Stimulated activated CD8-positive, alpha-beta memory T cell treated with anti-CD3 and anti-CD28 coated beads, Interleukin-2, amount 100 ng/mL, for 48 hours (primary cell): ENCODE measurements around the gene WDR93.

Experiments
- DNase-seq, 2 donors: peaks; one replicate each; pipeline ENCODE4 v3.0.0-alpha.2; 2020; ENCODE audit warnings: low read depth in 2 of 2

The WDR93 gene

GRCh38 chr15:89749054-89749453 lies 58.4 kb downstream of the WDR93 start:
- DNase-seq, result no peak

GRCh38 chr15:89749526-89749925 lies 58.9 kb downstream of the WDR93 start:
- DNase-seq, result no peak

GRCh38 chr15:89749951-89750559 lies 59.4 kb downstream of the WDR93 start:
- no peak for DNase-seq

- peak; percentile 81 to 82 for DNase-seq
Measured at GRCh38 chr15:89750560-89751542, 60.2 kb downstream of the WDR93 start, which contains the start of gene MESP1. Gene MESP1 (minus strand): TSS chr15:89751249. CDS start chr15:89751231, 18 bp downstream.

GRCh38 chr15:89751748-89752147 lies 61.1 kb downstream of the WDR93 start:
- no peak for DNase-seq

GRCh38 chr15:89753855-89754254 lies 63.2 kb downstream of the WDR93 start:
- DNase-seq, result no peak

GRCh38 chr15:89754361-89755154 lies 63.9 kb downstream of the WDR93 start:
- no peak for DNase-seq

GRCh38 chr15:89755701-89756100 lies 65.1 kb downstream of the WDR93 start:
- DNase-seq, result no peak

- no peak for DNase-seq
Measured at GRCh38 chr15:89756897-89757296, 66.3 kb downstream of the WDR93 start.

- no peak for DNase-seq
Measured at GRCh38 chr15:89758283-89758682, 67.7 kb downstream of the WDR93 start.

GRCh38 chr15:89758981-89759380 lies 68.4 kb downstream of the WDR93 start:
- no peak for DNase-seq

GRCh38 chr15:89759835-89760234 lies 69.2 kb downstream of the WDR93 start:
- DNase-seq, result no peak

- peak; percentile 51 to 74 for DNase-seq
Measured at GRCh38 chr15:89760303-89761008, 69.8 kb downstream of the WDR93 start.

GRCh38 chr15:89761009-89761831 lies 70.6 kb downstream of the WDR93 start:
- DNase-seq, result no peak

GRCh38 chr15:89761929-89762328 lies 71.3 kb downstream of the WDR93 start:
- DNase-seq, result no peak

- no peak for DNase-seq
Measured at GRCh38 chr15:89765694-89766093, 75.1 kb downstream of the WDR93 start.

- no peak for DNase-seq
Measured at GRCh38 chr15:89766357-89767311, 76.0 kb downstream of the WDR93 start.

- no peak for DNase-seq
Measured at GRCh38 chr15:89767411-89767915, 76.9 kb downstream of the WDR93 start.

- no peak for DNase-seq
Measured at GRCh38 chr15:89768071-89768500, 77.5 kb downstream of the WDR93 start.
